K562 (cell line): ENCODE results near the gene MAP3K4. TPM values are rescaled to one million over a fixed set of nuclear protein-coding genes. Genes with fewer than 3 reads are reported as not detected.
A peak's percentile ranks its signal among the peaks of the same experiment; 100 is the strongest.

Experiments
- ATAC-seq: fragments of 200-7000 bp; cut with Tn5 transposase; 3 replicates; pipeline ENCODE4 v1.9.1; 2020; ENCODE audit warnings: moderate library complexity
- BruUV-seq: library from RNA; stranded (reverse); fragments of 400-500 nt; replicated peaks from 2 replicates; lab custom pipeline; 2021; lab: Mats Ljungman, UMichigan
- CTCF ChIA-PET: fragments of 300-600 bp; formaldehyde crosslinking; extraction: SDS; loops from one replicate; lab custom pipeline; 2021; ENCODE audit warnings: low intra/inter-chr PET ratio; lab: Yijun Ruan, JAX
- POLR2A ChIA-PET: fragments of 300-600, 350-650 bp; sonication (Branson Sonifier 250); formaldehyde crosslinking; extraction: SDS; loops from one replicate; lab custom pipeline; 2021; ENCODE audit warnings: antibody characterized with exemption, inconsistent platforms; lab: Yijun Ruan, JAX
- DNase-seq, 4 experiments: peaks; one replicate each; pipeline versions ENCODE4 v3.0.0 to v3.0.0-alpha.2; 2011 to 2018; ENCODE audit warnings: low spot score in 3 of 4, mixed read lengths in 3 of 4; ENCODE audit errors: extremely low read depth in 1 of 4
- FAIRE-seq: peaks from 2 replicates; lab custom pipeline; 2011; peaks lifted over from hg19 to GRCh38; lab: Jason Lieb, UNC
- H2AFZ ChIP-seq: 2 replicates; pipeline ENCODE4 v1.6.0; 2011; ENCODE audit warnings: low read depth, low read length, control low read depth, inconsistent platforms
- H3K27ac ChIP-seq: fragments of 200-600 bp; 3 replicates; pipeline ENCODE4 v1.8.0; 2011; ENCODE audit warnings: low read depth, mild to moderate bottlenecking, control low read depth, inconsistent platforms, low read length, moderate library complexity, mixed read lengths; ENCODE audit errors: extremely low read depth
- H3K27me3 ChIP-seq, 2 experiments: fragments of 300-600 bp in 1 of 2; 2 replicates in 1 of 2; 3 replicates in 1 of 2; pipeline versions ENCODE4 v1.6.0 to v1.8.0; 2011; ENCODE audit warnings: inconsistent platforms in 2 of 2, low read length in 2 of 2, mild to moderate bottlenecking in 1 of 2, mixed read lengths in 1 of 2, moderate library complexity in 1 of 2; ENCODE audit not compliant: control insufficient read depth in 2 of 2, insufficient read depth in 2 of 2
- H3K36me3 ChIP-seq: fragments of 300-600 bp; 3 replicates; pipeline ENCODE4 v1.8.0; 2011; ENCODE audit warnings: mild to moderate bottlenecking, low read length, inconsistent platforms; ENCODE audit not compliant: control insufficient read depth, insufficient read depth
- H3K4me1 ChIP-seq, 2 experiments: fragments of 200-600 bp in 1 of 2; replicated peaks in 1 of 2; 2 replicates in 1 of 2; 3 replicates in 1 of 2; pipeline versions ENCODE4 v1.5.1 to v1.8.0; 2011; ENCODE audit warnings: inconsistent platforms in 2 of 2, low read length in 2 of 2, mild to moderate bottlenecking in 1 of 2, mixed read lengths in 1 of 2, moderate library complexity in 1 of 2; ENCODE audit not compliant: control insufficient read depth in 2 of 2, insufficient read depth in 2 of 2
- H3K4me2 ChIP-seq: 2 replicates; pipeline ENCODE4 v1.6.1; 2011; ENCODE audit warnings: low read length, control low read depth, inconsistent platforms, mixed read lengths; ENCODE audit not compliant: insufficient read depth
- H3K4me3 ChIP-seq: fragments of 200-600 bp; sonication (generic), shearing (Covaris generic); 2 replicates; pipeline ENCODE4 v1.5.1; 2016; ENCODE audit warnings: control low read depth, inconsistent platforms
- H3K79me2 ChIP-seq: fragments of 200-600 bp; 3 replicates; pipeline ENCODE4 v1.8.0; 2011; ENCODE audit warnings: low read length, inconsistent platforms; ENCODE audit not compliant: control insufficient read depth, insufficient read depth
- H3K9ac ChIP-seq, 2 experiments: 2 replicates each; pipeline versions ENCODE4 v1.6.0 to v1.6.1; 2011; ENCODE audit warnings: low read depth in 2 of 2, low read length in 2 of 2, control low read depth in 1 of 2, inconsistent platforms in 1 of 2, mild to moderate bottlenecking in 1 of 2, mixed read lengths in 1 of 2; ENCODE audit not compliant: insufficient read depth in 1 of 2
- H3K9me1 ChIP-seq: one replicate; pipeline ENCODE4 v1.6.0; 2011; ENCODE audit warnings: inconsistent platforms, mild to moderate bottlenecking, low read length, moderate library complexity; ENCODE audit not compliant: control insufficient read depth, insufficient read depth
- H3K9me3 ChIP-seq: replicated peaks from 2 replicates; pipeline ENCODE4 v1.5.1; 2011; ENCODE audit warnings: low read depth, low read length, inconsistent platforms; ENCODE audit not compliant: control insufficient read depth, insufficient read depth
- H4K20me1 ChIP-seq: replicated peaks from 2 replicates; pipeline ENCODE4 v1.6.1; 2011; ENCODE audit warnings: low read length, inconsistent platforms, mixed read lengths; ENCODE audit not compliant: control insufficient read depth, insufficient read depth
- CBFA2T3 ChIP-seq: fragments of 450-650 bp; IDR thresholded peaks from 2 replicates; pipeline ENCODE4 v1.6.1; 2017
- CCNT2 ChIP-seq: IDR thresholded peaks from 2 replicates; pipeline ENCODE4 v1.6.1; 2011; ENCODE audit warnings: borderline replicate concordance, low read depth, mild to moderate bottlenecking, moderate library complexity, mixed read lengths, low read length; ENCODE audit not compliant: insufficient read length; ENCODE audit errors: extremely low read depth
- CEBPB ChIP-seq: fragments of 450-650 bp; IDR thresholded peaks from 2 replicates; pipeline ENCODE4 v1.6.1; 2016; ENCODE audit warnings: missing genetic modification characterization, missing compliant biosample characterization
- PRMT5 ChIP-seq: sonication (generic); formaldehyde crosslinking; IDR thresholded peaks from 2 replicates; pipeline ENCODE4 v1.5.0; 2020; ENCODE audit warnings: missing genetic modification reagents
- SP2 ChIP-seq: IDR thresholded peaks from 2 replicates; pipeline ENCODE4 v1.6.1; 2011; ENCODE audit warnings: mild to moderate bottlenecking, low read depth, low read length, moderate library complexity; ENCODE audit not compliant: poor library complexity, severe bottlenecking; ENCODE audit errors: extremely low read depth
- WGBS: fragments of 100-300 bp; shearing (Covaris generic); methylation state at CpG from one replicate; pipeline ENCODE4 v1.1.6; 2016; ENCODE audit warnings: low coverage, mixed read lengths; ENCODE audit not compliant: insufficient coverage; ENCODE audit errors: missing lambda C conversion rate; 5-methylcytosine and 5-hydroxymethylcytosine counted together
- in situ Hi-C: fragments of 300-500 bp; cut with MboI; formaldehyde crosslinking; loops from 4 replicates; pipeline ENCODE4 v1.15.0; 2018; ENCODE audit warnings: inconsistent platforms, mixed read lengths
- intact Hi-C: fragments of 100-400 bp; cut with micrococcal nuclease; formaldehyde crosslinking; loops from 2 replicates; pipeline ENCODE4 v1.14.2; 2022
- polyA plus RNA-seq, 8 experiments: library from polyadenylated mRNA; depleted of rRNA in 4 of 8; stranded (reverse) in 5 of 8; unstranded in 3 of 8; fragments of >200 nt; fragmentation: Nextera tagmentation in 2 of 8; fragmentation: Illumina TruSeq in 1 of 8; extraction: Ambion mirVana in 2 of 8; extraction: Trizol in 1 of 8; gene quantifications; 2 replicates each; pipeline versions ENCODE4 v1.2.1 to v1.2.3, GENCODE V29; 2011 to 2014; ENCODE audit warnings: inconsistent platforms in 1 of 8, missing spikeins in 1 of 8
- total RNA-seq, 7 experiments: library from RNA; depleted of rRNA in 6 of 7; stranded (reverse); fragments of >200 nt in 6 of 7; fragmentation: Illumina TruSeq in 2 of 7; extraction: Trizol in 2 of 7; gene quantifications; 2 replicates each; pipeline versions ENCODE4 v1.2.1 to v1.2.3, GENCODE V29; 2011 to 2021; ENCODE audit warnings: low replicate concordance in 1 of 7

The MAP3K4 gene
- total and polyA plus RNA-seq, 9 of the 15 experiments (the other 6 are each of a cell fraction or from before 2014, with no cell fraction given), result 21.0 to 77.2 (median 48.9) TPM

GRCh38 chr6:160951187-160952030 is 40.2 kb upstream of the MAP3K4 start (continued):
- peak; percentile 46 for TF ChIP-seq CBFA2T3

GRCh38 chr6:160952633-160953281 is 38.8 kb upstream of the MAP3K4 start:
- H3K4me2 ChIP-seq, result no peak overlapping the region
- H3K9me3 ChIP-seq, result no peaks in the 10 kb centered on the region
- no peak overlapping the region for H3K27ac ChIP-seq
- H2AFZ ChIP-seq, result no peak overlapping the region
- 35% methylated on average over 11 of the region's 11 CpGs for WGBS
- H4K20me1 ChIP-seq, result no peaks in the 10 kb centered on the region
- H3K9ac ChIP-seq, result no peak overlapping the region
- no peaks in the 10 kb centered on the region for H3K9me1 ChIP-seq
- TF ChIP-seq SP2, result no peak
- TF ChIP-seq CEBPB, result peak; percentile 54
- no peak for TF ChIP-seq PRMT5 (CRISPR knock-in tag)
- TF ChIP-seq CCNT2, result no peak
- H3K4me3 ChIP-seq, result no peak overlapping the region
- POLR2A ChIA-PET, result no interaction called here
- no peaks in the 10 kb centered on the region for H3K36me3 ChIP-seq
- FAIRE-seq (no peak), DNase-seq (no peak), ATAC-seq (no peak)
- H3K79me2 ChIP-seq, result no peaks in the 10 kb centered on the region
- no TSS peak for BruUV-seq
- in situ Hi-C loops (no loop called here), intact Hi-C loops (no loop called here)
- CTCF ChIA-PET, result no interaction called here
- peaks cover 0 to 7% of the 10 kb centered on the region in 2 experiments; a peak in 2 of 5 replicates for H3K27me3 ChIP-seq
- H3K4me1 ChIP-seq, result peaks cover 15 to 17% of the 10 kb centered on the region in 2 experiments; a peak in 4 of 5 replicates
